ENCODE measurements around the gene CASP7.

The CASP7 gene

GRCh38 chr10:113713640-113713982 is 33.9 kb downstream of the CASP7 start:
- DNase-seq, result no peak

DNA sequence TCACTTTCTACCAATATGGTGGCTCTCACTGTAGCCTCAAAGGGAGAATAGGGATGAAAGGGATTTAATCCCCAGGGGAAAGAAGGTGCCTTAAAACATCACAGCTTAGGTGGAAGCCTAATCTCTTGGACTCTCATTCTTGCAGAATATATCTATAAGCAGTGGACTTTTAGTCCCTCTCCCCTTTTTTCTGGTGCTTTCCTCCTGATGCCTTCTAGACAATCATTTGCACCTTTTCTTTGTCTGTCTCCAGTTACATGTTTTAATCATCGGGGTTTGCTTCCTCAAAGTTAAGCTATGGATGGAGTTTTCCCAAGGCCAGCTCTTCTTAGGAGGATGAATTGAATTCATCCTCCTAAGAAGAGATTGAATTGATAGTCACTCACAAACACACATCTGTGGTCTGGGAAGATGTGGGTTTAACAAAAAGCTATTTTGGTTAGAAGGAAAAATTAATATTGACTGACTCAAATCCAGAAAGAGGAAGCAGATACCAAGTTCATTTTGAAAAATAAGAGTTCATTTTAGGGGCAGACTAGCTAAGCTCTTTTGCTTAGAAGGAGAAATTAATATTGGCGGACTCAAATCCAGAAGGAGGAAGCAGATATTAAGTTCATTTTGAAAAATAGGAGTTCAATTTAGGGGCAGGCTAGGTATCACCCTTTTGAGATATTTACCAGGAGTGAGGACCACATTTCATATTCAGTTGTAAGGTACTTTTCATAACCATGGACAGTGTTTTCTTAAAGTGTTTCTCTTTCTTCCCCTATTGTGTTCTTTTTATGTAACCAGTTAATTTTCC is 36.6 kb downstream of the CASP7 start:
- no peak for DNase-seq

- no peak for DNase-seq
Measured at GRCh38 chr10:113718969-113719822, 39.5 kb downstream of the CASP7 start.

DNA sequence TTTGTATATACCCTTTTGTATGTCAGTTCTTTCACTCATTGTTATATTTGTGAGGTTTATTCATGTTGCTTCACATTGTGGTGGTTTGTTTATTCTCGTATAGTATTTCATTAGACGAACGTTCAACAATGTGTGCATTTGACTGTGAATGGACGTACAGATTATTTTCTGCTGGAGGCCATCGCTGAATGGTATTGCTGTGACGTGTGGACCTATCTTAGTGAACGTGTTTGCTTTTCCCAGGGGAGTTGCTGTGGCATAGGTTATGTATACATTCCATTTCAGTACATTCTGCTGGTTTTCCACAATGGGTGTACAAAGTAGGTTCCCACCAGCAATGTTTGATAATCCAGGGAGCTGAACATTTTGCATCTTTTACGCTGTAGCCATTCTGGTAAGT is 40.7 kb downstream of the CASP7 start:
- no peak for DNase-seq

- DNase-seq, result no peak
Measured at GRCh38 chr10:113732160-113732881, 52.6 kb downstream of the CASP7 start.

DNA sequence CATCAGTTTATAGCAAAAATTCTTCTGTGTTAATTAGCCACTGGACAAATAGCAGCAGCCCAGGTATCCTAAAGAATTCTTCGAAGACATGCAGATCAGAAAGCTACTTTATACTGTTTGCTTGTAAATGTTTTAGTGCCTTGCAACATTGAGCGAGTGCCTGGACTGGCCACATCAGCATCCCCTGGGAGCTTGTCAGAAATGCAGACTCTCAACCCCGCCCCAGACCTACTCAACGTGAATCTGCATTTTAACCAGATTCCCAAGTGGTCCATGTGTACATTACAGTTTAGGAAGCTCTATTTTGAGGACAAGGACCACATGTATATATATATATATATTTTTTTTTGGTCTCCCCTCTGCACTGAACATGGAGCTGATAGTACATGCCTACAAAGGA is 53.3 kb downstream of the CASP7 start:
- DNase-seq, result no peak

GRCh38 chr10:113733635-113734034 is 53.9 kb downstream of the CASP7 start:
- no peak for DNase-seq

DNA sequence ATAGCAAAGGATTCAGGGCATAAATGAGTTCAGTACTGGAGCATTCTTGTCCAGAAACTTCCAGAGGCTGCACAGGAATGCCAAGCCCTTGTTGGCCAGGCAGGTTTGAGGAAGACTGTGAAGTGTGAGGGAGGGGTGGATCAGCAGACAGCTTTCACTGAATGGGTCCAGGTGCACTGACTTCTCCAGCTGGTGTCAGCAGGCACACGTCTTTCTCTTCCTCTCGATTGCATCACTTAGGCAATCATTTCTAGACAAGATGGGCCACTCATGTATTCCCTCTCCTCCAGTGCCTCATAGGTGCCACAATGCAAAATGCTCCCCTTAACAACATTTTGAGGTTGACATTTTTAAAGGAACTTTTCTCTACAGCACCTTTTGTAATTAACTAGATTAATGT is 56.2 kb downstream of the CASP7 start:
- DNase-seq, result no peak

- no peak for DNase-seq
Measured at GRCh38 chr10:113736576-113736975, 56.9 kb downstream of the CASP7 start.

DNA sequence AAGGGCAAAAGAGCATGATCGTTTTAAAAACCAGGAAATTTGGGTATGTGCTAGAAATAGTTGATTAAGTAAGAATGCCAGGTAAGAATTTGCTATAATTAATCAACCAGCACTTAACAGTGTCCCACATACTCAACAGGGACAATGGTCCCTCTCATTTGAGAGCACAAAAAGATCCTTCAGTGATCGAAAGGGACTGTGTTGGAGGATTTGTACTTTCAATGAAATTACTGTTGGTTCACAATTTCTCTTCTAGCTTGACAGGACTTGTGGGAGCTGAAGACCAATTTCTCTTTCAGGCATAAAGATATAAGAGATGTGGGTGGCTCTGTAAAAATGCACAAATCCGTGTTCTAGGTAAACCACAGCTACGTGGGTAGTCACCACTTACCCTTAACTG is 59.3 kb downstream of the CASP7 start:
- no peak for DNase-seq

DNA sequence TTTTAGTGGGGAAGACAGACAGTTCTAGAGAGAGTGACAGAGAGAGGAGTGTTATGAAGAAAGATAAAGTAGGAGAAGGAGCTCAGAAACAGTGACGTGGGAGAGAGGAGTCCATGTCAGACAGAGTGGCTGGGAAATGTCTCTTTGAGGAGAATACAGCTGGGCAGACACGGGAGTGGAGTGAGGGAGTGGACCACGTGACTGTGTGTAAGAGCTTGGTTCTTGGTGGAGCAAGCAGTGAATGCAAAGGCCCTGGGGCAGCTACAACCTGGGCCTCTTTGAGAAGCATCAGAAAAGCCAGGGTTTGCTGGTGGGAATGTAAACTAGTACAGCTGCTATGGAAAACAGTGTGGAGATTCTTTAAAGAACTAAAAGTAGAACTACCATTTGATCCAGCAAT is 59.9 kb downstream of the CASP7 start:
- DNase-seq, result no peak

- DNase-seq, result no peak
Measured at GRCh38 chr10:113740850-113741249, 61.1 kb downstream of the CASP7 start.

DNA sequence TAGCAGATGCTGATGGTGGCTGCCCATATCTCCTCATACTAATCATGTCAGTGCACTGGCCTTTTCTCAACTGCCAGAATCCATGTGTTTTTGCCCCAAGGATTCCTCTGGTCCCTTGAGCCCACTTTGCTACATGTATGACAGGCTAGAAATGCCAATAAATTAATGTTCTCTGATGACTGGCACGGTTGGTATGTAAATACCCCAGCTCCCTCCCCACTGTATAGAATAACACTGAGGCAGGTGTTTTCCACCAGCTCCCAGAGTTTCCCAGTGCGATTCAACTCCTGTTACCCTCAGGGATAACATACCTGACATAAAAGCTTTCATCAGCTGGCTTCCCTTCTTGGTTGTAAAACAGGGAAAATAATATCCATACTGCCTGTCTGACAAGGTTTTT is 62.8 kb downstream of the CASP7 start:
- DNase-seq, result no peak

DNA sequence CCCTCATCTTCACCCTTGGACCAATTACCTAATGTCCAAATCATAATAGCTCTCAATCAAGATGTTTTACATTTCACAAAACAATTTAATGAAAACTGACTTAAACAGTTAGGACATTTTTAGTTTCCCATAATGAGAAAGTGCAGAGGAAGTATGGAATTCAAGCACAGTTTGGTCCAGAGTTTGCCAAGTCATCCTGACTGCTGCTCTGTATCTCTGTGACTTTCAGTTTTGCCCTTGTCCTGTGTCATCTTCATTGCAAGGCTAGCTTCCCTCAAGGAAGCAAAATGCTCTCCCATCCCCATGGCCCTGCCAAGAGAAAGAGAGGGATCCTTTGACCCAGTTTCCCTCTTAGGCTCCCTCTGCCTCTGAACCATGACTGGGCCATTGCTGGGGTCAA is 63.9 kb downstream of the CASP7 start:
- DNase-seq, result no peak

DNA sequence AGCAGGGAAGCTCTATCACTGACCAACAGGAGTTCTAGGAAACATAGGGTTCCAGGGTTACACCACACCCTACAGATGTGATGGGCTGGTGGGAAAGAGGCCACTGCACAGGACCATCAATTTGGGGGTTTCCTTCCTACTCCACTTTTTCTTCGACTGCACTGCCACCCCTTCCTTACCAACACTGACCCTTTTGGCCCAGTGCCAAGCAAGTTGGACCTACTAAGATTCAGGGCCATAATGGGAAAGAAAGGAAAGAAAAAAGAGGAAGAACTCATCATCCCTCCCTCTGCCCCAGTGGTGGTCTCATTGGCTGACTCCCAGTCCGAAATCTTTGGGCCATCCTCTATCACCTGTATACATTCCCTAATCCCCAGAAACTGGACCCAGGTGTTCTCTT is 65.7 kb downstream of the CASP7 start:
- no peak for DNase-seq

DNA sequence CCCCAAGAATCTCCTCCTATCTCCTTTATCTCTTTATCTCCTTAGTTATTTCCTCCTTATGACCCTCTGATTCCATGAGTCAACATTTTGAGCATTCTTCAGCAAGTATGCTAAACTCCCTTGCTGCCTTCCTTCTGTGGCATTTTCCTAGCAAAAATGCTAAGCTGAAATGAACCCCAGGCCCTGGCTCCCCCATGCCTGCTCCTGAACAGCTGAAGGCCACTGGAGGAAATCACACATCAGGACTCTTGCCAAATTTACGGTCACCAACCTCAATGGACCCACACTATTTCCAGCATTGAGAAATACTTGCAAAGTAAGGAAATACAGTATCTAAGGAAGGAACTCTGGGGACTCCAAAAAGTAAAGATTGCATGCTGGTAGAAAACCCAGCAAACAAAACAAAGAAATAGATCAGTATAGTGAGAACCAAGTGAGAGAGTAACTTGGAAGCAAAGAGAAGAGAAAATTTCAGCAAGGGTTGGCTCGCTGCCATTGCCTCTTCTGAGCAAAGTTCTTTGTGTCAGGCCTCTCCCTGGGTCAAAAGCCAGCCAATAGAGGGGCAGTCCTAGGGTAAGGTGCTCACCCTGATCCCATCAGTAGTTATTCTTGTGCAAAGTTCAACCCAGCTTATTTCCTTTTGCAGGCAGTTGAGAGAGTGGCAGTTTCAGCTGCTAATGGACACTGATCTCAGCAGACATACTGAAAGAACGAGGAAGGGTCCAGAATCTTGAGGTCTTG is 66.7 kb downstream of the CASP7 start:
- no peak for DNase-seq

DNA sequence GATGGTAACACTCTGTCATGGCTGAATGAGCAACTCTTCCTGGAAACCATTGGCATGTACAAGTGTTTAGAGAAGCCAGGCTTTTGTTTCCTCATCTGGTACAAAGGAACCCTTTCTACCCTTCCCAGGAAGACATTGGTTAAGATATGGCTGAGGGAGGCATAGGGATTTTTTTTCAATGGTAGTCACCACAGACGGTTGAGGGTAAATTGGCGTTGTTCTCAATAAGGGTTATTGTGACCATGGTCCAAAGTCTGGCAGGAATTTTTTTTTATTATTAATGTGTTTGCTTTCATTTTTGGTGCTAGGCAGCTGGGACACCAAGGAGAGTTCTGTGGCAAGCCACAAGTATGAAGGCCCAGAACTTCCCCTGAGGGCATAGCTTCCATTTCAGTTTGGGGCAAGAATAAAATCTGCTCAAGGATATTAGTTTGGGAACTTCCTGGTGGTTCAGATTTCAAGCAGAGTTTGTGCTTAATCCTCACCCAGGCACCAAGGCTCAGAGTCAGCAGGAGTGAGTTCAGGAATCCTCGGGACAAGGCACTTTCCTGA is 71.5 kb downstream of the CASP7 start, which contains the start of gene PLEKHS1:
TSS of gene PLEKHS1 (plus strand) at position 502 of the 552 bp plus-strand sequence. CDS start 3,596 bp downstream, outside the sequence.
- DNase-seq, result no peak

DNA sequence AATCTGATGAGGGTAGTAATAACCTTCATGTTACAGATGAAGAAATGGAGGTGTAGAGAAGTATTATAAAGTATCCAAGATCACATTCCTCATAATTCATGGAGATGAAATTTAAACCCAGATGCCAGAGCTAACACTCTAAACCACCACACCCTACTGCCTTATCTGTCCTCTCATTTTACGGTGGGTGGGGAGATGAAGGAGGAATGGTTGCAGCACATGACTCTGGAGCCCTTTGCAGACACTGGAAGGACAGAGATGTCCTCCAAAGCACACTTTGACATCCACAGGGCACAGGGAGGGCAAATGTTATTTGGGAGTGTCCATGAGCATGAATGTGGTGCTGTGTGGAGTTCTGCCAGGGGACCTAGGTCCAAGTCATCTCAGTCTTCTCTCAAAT is 72.8 kb downstream of the CASP7 start:
- DNase-seq, result no peak

DNA sequence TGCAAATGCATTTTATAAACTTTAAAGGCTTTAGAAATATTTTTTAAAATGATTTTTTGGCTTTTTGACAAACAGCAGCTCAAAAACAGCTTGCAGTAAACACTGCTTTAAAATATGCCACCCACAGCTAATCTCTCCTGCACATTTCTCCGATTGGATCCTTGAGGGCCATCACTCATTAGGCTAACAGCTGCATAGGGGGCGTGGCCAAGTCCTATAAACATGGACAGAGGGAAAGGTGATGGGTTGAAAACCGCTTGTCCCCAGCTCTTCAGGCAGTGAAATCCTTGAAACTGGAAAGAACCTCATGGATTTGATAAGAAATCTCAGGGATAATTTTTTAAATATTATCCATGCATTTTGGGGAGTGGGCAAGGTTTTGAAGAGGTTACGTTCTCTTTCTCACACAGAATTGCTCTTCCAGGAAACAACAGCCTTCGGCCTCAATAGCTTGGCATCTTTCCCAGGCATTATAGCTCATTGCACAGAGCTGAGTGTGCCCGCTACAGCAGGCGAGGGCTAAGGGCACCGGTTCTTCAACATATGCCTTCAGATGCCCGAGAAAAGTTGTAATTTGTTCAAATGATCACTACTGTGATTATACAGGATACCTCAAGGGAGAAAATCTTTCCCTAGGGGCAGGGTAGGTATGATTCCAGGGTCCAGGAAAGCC is 73.4 kb downstream of the CASP7 start:
- DNase-seq, result no peak

GRCh38 chr10:113754125-113754524 is 74.4 kb downstream of the CASP7 start:
- DNase-seq, result no peak

DNA sequence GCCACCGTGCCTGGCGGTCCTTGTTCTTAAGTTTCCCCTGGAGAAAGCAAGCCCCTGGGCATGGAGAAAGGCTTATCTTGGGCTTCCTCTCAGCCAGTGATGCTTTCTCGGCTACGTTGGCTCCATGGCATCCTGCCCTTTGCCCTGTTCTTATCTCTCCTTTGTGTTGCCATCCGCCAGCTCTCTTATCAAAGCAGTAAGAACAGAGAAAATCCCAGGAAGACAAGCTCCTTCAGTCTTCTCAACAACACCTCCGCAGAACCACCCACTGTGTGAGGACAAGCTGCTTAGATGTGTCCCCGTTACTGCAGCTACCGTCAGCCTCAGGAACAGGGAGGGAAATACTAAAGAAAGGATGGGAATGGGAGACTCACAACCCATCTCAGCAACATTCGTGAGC is 75.1 kb downstream of the CASP7 start:
- no peak for DNase-seq

Data from stimulated activated CD4-positive, alpha-beta T cell treated with anti-CD3 and anti-CD28 coated beads, Interleukin-4, amount 100 ng/mL, for 4 hours (primary cell).